Middle frontal gyrus (tissue), 1 donor: ENCODE data around the gene ACADS.
"Not testable (repeated sequence)": the region's sequence is repeated elsewhere in the genome, so short reads cannot be mapped to it uniquely, and the experiment has no call there.

Source experiments
- DNase-seq: peaks from one replicate; pipeline ENCODE4 v3.0.0-alpha.2; 2015; ENCODE audit warnings: low spot score; ENCODE audit errors: extremely low spot score

ACADS gene

GRCh38 chr12:120725151-120725658, 421 bp upstream of the ACADS start:
- DNase-seq, result no peak

GRCh38 chr12:120726510-120726793, 826 bp downstream of the ACADS start:
- no peak for DNase-seq

- no peak for DNase-seq
These were observed 1.3 kb downstream of the ACADS start for GRCh38 chr12:120726961-120727360.

GRCh38 chr12:120732198-120732597, 6.6 kb downstream of the ACADS start:
- not testable (repeated sequence) for DNase-seq

- DNase-seq, result no peak
These were observed 7.9 kb downstream of the ACADS start for GRCh38 chr12:120733574-120733973.

- DNase-seq, result no peak
These were observed 8.6 kb downstream of the ACADS start for GRCh38 chr12:120734210-120734609.

GRCh38 chr12:120735181-120735580, 9.6 kb downstream of the ACADS start:
- DNase-seq, result no peak

- no peak for DNase-seq
These were observed 11.0 kb downstream of the ACADS start for GRCh38 chr12:120736404-120737331.

- no peak for DNase-seq
These were observed 12.1 kb downstream of the ACADS start for GRCh38 chr12:120737557-120738251.

- DNase-seq, result no peak
These were observed 12.8 kb downstream of the ACADS start for GRCh38 chr12:120738252-120739030.

- DNase-seq, result no peak
These were observed 13.6 kb downstream of the ACADS start for GRCh38 chr12:120739031-120739762.

GRCh38 chr12:120739821-120740613, 14.4 kb downstream of the ACADS start:
- no peak for DNase-seq

- no peak for DNase-seq
These were observed 15.2 kb downstream of the ACADS start for GRCh38 chr12:120740871-120741270.

GRCh38 chr12:120741476-120742421, 16.1 kb downstream of the ACADS start:
- no peak for DNase-seq

- no peak for DNase-seq
These were observed 19.4 kb downstream of the ACADS start for GRCh38 chr12:120744922-120745493.

GRCh38 chr12:120748242-120748641, 22.6 kb downstream of the ACADS start:
- no peak for DNase-seq

GRCh38 chr12:120749256-120749655, 23.6 kb downstream of the ACADS start:
- no peak for DNase-seq

- DNase-seq, result no peak
These were observed 25.2 kb downstream of the ACADS start for GRCh38 chr12:120750806-120751205.

- DNase-seq, result no peak
These were observed 25.8 kb downstream of the ACADS start for GRCh38 chr12:120751389-120751788.
